A673 (cell line): Measurements from ENCODE around the gene HTR5A. TPM values are rescaled to one million over a fixed set of nuclear protein-coding genes. Genes with fewer than 3 reads are reported as not detected.

Source experiments
- BruUV-seq: library from RNA; stranded (reverse); fragments of 400-500 nt; replicated peaks from 2 replicates; lab custom pipeline; 2021; lab: Mats Ljungman, UMichigan
- CTCF ChIA-PET: fragments of 300-600 bp; sonication (Branson Sonifier 250); formaldehyde crosslinking; loops from one replicate; lab custom pipeline; 2022; ENCODE audit warnings: antibody characterized with exemption; lab: Charles Lee
- POLR2A ChIA-PET: fragments of 300-600 bp; sonication (Branson Sonifier 250); formaldehyde crosslinking; loops from one replicate; lab custom pipeline; 2022; ENCODE audit warnings: antibody characterized with exemption; ENCODE audit not compliant: low non-redundant PET; lab: Charles Lee
- DNase-seq: peaks from one replicate; pipeline ENCODE4 v3.0.0-alpha.2; 2015; ENCODE audit warnings: low spot score
- H3K27ac ChIP-seq: fragments of 200-600 bp; sonication (generic); 2 replicates; pipeline ENCODE4 v1.5.1; 2016; ENCODE audit warnings: mixed run types, low read depth, mild to moderate bottlenecking, mixed read lengths, antibody characterized with exemption, low read length; ENCODE audit not compliant: poor library complexity, severe bottlenecking
- H3K27me3 ChIP-seq: fragments of 200-600 bp; sonication (generic); replicated peaks from 2 replicates; pipeline ENCODE4 v1.6.1; 2017; ENCODE audit warnings: mixed run types, low read depth, mild to moderate bottlenecking, mixed read lengths, antibody characterized with exemption, low read length; ENCODE audit not compliant: insufficient read depth, poor library complexity
- H3K36me3 ChIP-seq: fragments of 200-600 bp; sonication (generic); 2 replicates; pipeline ENCODE4 v1.6.1; 2016; ENCODE audit warnings: mixed run types, mild to moderate bottlenecking, mixed read lengths, antibody characterized with exemption, low read length; ENCODE audit not compliant: insufficient read depth, poor library complexity, severe bottlenecking
- H3K4me1 ChIP-seq: fragments of 200-600 bp; sonication (generic); 2 replicates; pipeline ENCODE4 v1.6.1; 2017; ENCODE audit warnings: mixed run types, mild to moderate bottlenecking, mixed read lengths, antibody characterized with exemption, low read length; ENCODE audit not compliant: insufficient read depth, poor library complexity, severe bottlenecking
- H3K4me3 ChIP-seq: fragments of 200-600 bp; sonication (generic); 2 replicates; pipeline ENCODE4 v1.5.1; 2016; ENCODE audit warnings: low read depth, mixed run types, mild to moderate bottlenecking, mixed read lengths, low read length; ENCODE audit not compliant: poor library complexity, severe bottlenecking
- H3K9me3 ChIP-seq: fragments of 200-600 bp; sonication (generic); 2 replicates; pipeline ENCODE4 v1.6.1; 2016; ENCODE audit warnings: mixed run types, low read depth, mild to moderate bottlenecking, mixed read lengths, antibody characterized with exemption, low read length; ENCODE audit not compliant: poor library complexity, severe bottlenecking
- EZH2 ChIP-seq: fragments of 200-600 bp; sonication (generic); IDR thresholded peaks from 2 replicates; pipeline ENCODE4 v1.6.1; 2017; ENCODE audit warnings: borderline replicate concordance, low read depth, mild to moderate bottlenecking, mixed read lengths, antibody characterized with exemption, low read length; ENCODE audit not compliant: poor library complexity, severe bottlenecking
- intact Hi-C: fragments of 100-400 bp; cut with micrococcal nuclease; formaldehyde crosslinking; loops from one replicate; pipeline ENCODE4 v1.10.0; 2022; ENCODE audit not compliant: unreplicated experiment
- total RNA-seq: library from RNA; stranded (reverse); gene quantifications from 2 replicates; pipeline ENCODE4 v1.2.3, GENCODE V29; 2021
- TF ChIP-seq, protein P1 (sequence below): fragments of 300-800, 200-600 bp; sonication (generic); conservative IDR thresholded peaks from 2 replicates; pipeline ENCODE4 v1.5.1; 2017; ENCODE audit warnings: low read depth, mild to moderate bottlenecking, antibody characterized with exemption, low read length, moderate library complexity, mixed read lengths

HTR5A gene
- total RNA-seq, 1 experiment from 2014 or later = not detected

DNA sequence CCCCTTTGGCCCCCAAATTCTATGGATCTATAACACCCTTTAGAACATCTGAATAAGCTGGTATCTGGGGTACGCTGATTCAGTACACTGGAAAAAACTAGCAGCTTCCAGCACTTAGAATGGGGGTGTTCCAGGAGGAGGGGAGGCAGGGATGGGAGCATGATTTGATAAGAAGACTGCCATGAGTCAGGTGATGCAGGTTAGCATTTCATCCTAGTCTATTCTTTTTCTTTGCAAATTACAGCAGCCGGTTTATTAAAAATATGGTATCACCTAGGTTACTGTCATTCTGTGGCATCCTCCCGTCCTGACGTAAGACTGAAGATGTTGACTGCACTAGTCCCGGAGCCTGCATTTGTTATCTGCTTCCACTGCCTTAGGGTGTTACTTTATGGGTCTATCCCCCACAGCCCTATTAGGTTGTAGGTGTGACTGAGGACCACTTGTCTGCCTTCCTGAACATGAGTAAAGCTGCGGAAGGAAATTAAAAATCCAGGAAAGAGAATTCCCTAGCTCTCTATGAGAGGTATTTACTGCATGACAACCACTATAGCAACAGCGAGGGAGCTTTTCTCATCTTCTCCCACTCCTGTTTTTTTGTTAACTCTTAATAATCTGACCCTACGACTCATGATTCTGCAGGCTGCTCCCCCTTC is 1.9 kb downstream of the HTR5A start:
- H3K36me3 ChIP-seq = no peaks in the 10 kb centered on the region
- no TSS peak for BruUV-seq
- ChIA-PET POLR2A (no interaction called here), CTCF (no interaction called here)
- no peak for TF ChIP-seq EZH2
- TF ChIP-seq, protein P1, sequence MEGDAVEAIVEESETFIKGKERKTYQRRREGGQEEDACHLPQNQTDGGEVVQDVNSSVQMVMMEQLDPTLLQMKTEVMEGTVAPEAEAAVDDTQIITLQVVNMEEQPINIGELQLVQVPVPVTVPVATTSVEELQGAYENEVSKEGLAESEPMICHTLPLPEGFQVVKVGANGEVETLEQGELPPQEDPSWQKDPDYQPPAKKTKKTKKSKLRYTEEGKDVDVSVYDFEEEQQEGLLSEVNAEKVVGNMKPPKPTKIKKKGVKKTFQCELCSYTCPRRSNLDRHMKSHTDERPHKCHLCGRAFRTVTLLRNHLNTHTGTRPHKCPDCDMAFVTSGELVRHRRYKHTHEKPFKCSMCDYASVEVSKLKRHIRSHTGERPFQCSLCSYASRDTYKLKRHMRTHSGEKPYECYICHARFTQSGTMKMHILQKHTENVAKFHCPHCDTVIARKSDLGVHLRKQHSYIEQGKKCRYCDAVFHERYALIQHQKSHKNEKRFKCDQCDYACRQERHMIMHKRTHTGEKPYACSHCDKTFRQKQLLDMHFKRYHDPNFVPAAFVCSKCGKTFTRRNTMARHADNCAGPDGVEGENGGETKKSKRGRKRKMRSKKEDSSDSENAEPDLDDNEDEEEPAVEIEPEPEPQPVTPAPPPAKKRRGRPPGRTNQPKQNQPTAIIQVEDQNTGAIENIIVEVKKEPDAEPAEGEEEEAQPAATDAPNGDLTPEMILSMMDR = no peak
- DNase-seq = no peak
- H3K27me3 ChIP-seq = peaks cover 52% of the 10 kb centered on the region
- intact Hi-C loops = no loop called here
- H3K4me3 ChIP-seq = no peak overlapping the region
- no peak overlapping the region for H3K27ac ChIP-seq
- H3K4me1 ChIP-seq = no peaks in the 10 kb centered on the region
- H3K9me3 ChIP-seq = no peaks in the 10 kb centered on the region

DNA sequence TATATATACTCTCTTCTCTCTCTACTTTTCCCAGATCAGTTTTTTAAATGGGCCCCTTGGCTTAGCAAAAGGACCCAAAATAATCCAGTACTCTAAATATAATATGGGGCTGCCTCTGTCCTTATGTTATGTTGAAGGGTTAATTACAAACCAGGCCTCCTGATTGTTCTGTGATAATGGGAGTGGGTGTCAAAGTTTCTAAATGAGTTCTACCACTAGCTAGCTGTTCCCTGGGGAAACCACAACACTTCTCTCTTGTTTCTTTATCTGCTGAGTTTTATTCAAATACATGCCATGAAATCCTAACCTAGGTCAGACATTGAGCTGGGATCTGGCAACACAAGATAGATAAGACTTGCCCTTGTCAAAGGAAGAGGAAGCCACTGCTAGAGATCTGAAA is 3.8 kb downstream of the HTR5A start:
- CTCF ChIA-PET = interaction anchor here (0.6 kb wide), 1 partner anchor 26 kb away, joined by 3 read pairs; no protein-coding TSS in a partner anchor
- no TSS peak for BruUV-seq

DNA sequence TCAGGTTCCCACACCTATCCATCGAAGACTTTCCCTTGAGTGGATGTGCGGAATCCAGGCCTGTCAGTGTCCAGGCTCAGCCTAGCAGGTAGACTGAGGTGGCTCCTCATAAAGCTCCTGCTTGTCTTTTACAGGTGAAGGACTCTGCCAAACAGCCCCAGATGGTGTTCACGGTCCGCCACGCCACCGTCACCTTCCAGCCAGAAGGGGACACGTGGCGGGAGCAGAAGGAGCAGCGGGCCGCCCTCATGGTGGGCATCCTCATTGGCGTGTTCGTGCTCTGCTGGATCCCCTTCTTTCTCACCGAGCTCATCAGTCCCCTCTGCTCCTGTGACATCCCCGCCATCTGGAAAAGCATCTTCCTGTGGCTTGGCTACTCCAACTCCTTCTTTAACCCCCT is 13.9 kb downstream of the HTR5A start:
- Histone ChIP-seq H3K27me3 (peaks cover 75% of the 10 kb centered on the region), H3K36me3 (no peaks in the 10 kb centered on the region), H3K27ac (no peak overlapping the region), H3K4me1 (no peaks in the 10 kb centered on the region), H3K9me3 (no peaks in the 10 kb centered on the region), H3K4me3 (no peak overlapping the region)
- CTCF ChIA-PET = no interaction called here
- intact Hi-C loops = no loop called here
- TF ChIP-seq, protein P1 = no peak
- no peak for TF ChIP-seq EZH2
- POLR2A ChIA-PET = no interaction called here
- no peak for DNase-seq
- BruUV-seq = no TSS peak

More for the DNA sequence above, 3.8 kb downstream of the HTR5A start:
- Histone ChIP-seq H3K27ac (no peak overlapping the region), H3K9me3 (no peaks in the 10 kb centered on the region), H3K4me1 (no peaks in the 10 kb centered on the region), H3K4me3 (no peak overlapping the region), H3K27me3 (peaks cover 60% of the 10 kb centered on the region), H3K36me3 (no peaks in the 10 kb centered on the region)
- TF ChIP-seq, protein P1 = no peak
- no peak for TF ChIP-seq EZH2
- no peak for DNase-seq
- POLR2A ChIA-PET = interaction anchor here (0.6 kb wide), 1 partner anchor 45 kb away, joined by 3 read pairs; no protein-coding TSS in a partner anchor
- intact Hi-C loops = no loop called here
